A549 (cell line): ENCODE data around the gene XPNPEP2. TPM values are rescaled to one million over a fixed set of nuclear protein-coding genes. Genes with fewer than 3 reads are reported as not detected.

Experiments
- ATAC-seq, 2 experiments: fragments of 200-7000 bp in 1 of 2; fragments of >200 bp in 1 of 2; cut with Nextera tagmentation in 1 of 2; cut with Tn5 transposase in 1 of 2; 3 replicates each; pipeline versions ENCODE4 v1.8.0 to v1.9.1; 2018 to 2020; ENCODE audit warnings: mild to moderate bottlenecking in 1 of 2, moderate library complexity in 1 of 2
- CTCF ChIA-PET: fragments of 300-600 bp; sonication (Branson Sonifier 250); formaldehyde crosslinking; extraction: SDS; loops from one replicate; lab custom pipeline; 2021; ENCODE audit warnings: antibody characterized with exemption, inconsistent platforms; lab: Yijun Ruan, JAX
- POLR2A ChIA-PET: fragments of 350-600 bp; formaldehyde crosslinking; extraction: SDS; loops from one replicate; lab custom pipeline; 2021; ENCODE audit warnings: antibody characterized with exemption, inconsistent platforms; lab: Yijun Ruan, JAX
- DNase-seq, 2 experiments: peaks; one replicate each; pipeline versions ENCODE4 v3.0.0 to v3.0.0-alpha.2; 2011 to 2016; ENCODE audit warnings: low read depth in 1 of 2, low spot score in 1 of 2
- FAIRE-seq: peaks from 2 replicates; lab custom pipeline; 2011; peaks lifted over from hg19 to GRCh38; lab: Jason Lieb, UNC
- H3K27ac ChIP-seq, 2 experiments: fragments of >200 bp; sonication (Bioruptor Twin); formaldehyde crosslinking; 3 replicates each; pipeline ENCODE4 v1.5.1; 2016 to 2017
- H3K4me1 ChIP-seq: fragments of >200 bp; sonication (Bioruptor Twin); formaldehyde crosslinking; 3 replicates; pipeline ENCODE4 v1.6.1; 2016
- H3K4me2 ChIP-seq: fragments of >200 bp; sonication (Bioruptor Twin); formaldehyde crosslinking; 3 replicates; pipeline ENCODE4 v1.6.1; 2016
- H3K4me3 ChIP-seq: fragments of >200 bp; sonication (Bioruptor Twin); formaldehyde crosslinking; 3 replicates; pipeline ENCODE4 v1.5.1; 2016
- H3K9me3 ChIP-seq: fragments of >200 bp; sonication (Bioruptor Twin); formaldehyde crosslinking; 3 replicates; pipeline ENCODE4 v1.6.1; 2016
- ATOH8 ChIP-seq: fragments of 250-450 bp; sonication (Bioruptor Pico); IDR thresholded peaks from 2 replicates; pipeline ENCODE4 v1.5.0; 2020; ENCODE audit warnings: low read depth, mild to moderate bottlenecking, moderate library complexity
- BHLHE40 ChIP-seq: IDR thresholded peaks from 2 replicates; pipeline ENCODE4 v1.6.1; 2012; ENCODE audit warnings: low read depth, low read length, inconsistent platforms
- CEBPB ChIP-seq, 2 experiments: fragments of >200 bp in 1 of 2; sonication (Bioruptor Twin) in 1 of 2; formaldehyde crosslinking in 1 of 2; IDR thresholded peaks; 2 replicates each; pipeline ENCODE4 v1.6.1; 2012 to 2016
- CHD2 ChIP-seq: fragments of 150-350 bp; IDR thresholded peaks from 2 replicates; pipeline ENCODE4 v1.6.1; 2014; ENCODE audit warnings: low read length; ENCODE audit not compliant: partially characterized antibody
- CTCF ChIP-seq: fragments of >200 bp; sonication (Bioruptor Twin); formaldehyde crosslinking; IDR thresholded peaks from 3 replicates; pipeline ENCODE4 v1.5.1; 2016
- E2F6 ChIP-seq: IDR thresholded peaks from 2 replicates; pipeline ENCODE4 v1.6.1; 2012; ENCODE audit warnings: low read depth, borderline replicate concordance
- EHF ChIP-seq: fragments of 250-450 bp; sonication (Bioruptor Pico); IDR thresholded peaks from 2 replicates; pipeline ENCODE4 v1.5.0; 2020; ENCODE audit warnings: mild to moderate bottlenecking
- ESRRA ChIP-seq: fragments of 150-350 bp; IDR thresholded peaks from 2 replicates; pipeline ENCODE4 v1.6.1; 2014; ENCODE audit warnings: mild to moderate bottlenecking, low read length, borderline replicate concordance
- FOSB ChIP-seq: fragments of 250-450 bp; sonication (Bioruptor Pico); IDR thresholded peaks from 2 replicates; pipeline ENCODE4 v1.5.0; 2020; ENCODE audit warnings: mild to moderate bottlenecking, moderate library complexity
- FOXS1 ChIP-seq: fragments of 250-450 bp; sonication (Bioruptor Pico); IDR thresholded peaks from 2 replicates; pipeline ENCODE4 v1.5.0; 2020; ENCODE audit warnings: mild to moderate bottlenecking, moderate library complexity
- HES2 ChIP-seq: fragments of >200 bp; sonication (Bioruptor Twin); formaldehyde crosslinking; IDR thresholded peaks from 2 replicates; pipeline ENCODE4 v1.6.1; 2016
- HEYL ChIP-seq: fragments of 250-450 bp; sonication (Bioruptor Pico); IDR thresholded peaks from 2 replicates; pipeline ENCODE4 v1.8.0; 2021; ENCODE audit warnings: mild to moderate bottlenecking, moderate library complexity
- JUNB ChIP-seq: fragments of >200 bp; sonication (Bioruptor Twin); formaldehyde crosslinking; IDR thresholded peaks from 2 replicates; pipeline ENCODE4 v1.6.1; 2016
- KDM1A ChIP-seq: fragments of 200-600 bp; sonication (generic); IDR thresholded peaks from 2 replicates; pipeline ENCODE4 v1.6.1; 2016; ENCODE audit warnings: low read depth, mild to moderate bottlenecking
- KDM5A ChIP-seq: fragments of 200-600 bp; sonication (generic); IDR thresholded peaks from 2 replicates; pipeline ENCODE4 v1.6.1; 2016; ENCODE audit warnings: antibody characterized with exemption, mild to moderate bottlenecking
- NPAS2 ChIP-seq: fragments of 250-450 bp; sonication (Bioruptor Pico); IDR thresholded peaks from 2 replicates; pipeline ENCODE4 v1.8.0; 2022; ENCODE audit warnings: mild to moderate bottlenecking, moderate library complexity, borderline replicate concordance
- NR3C1 ChIP-seq: fragments of >200 bp; sonication (Bioruptor Twin); formaldehyde crosslinking; IDR thresholded peaks from 3 replicates; pipeline ENCODE4 v1.6.1; 2017
- PHF8 ChIP-seq: fragments of 200-600 bp; sonication (generic); IDR thresholded peaks from 2 replicates; pipeline ENCODE4 v1.6.1; 2016; ENCODE audit warnings: low read depth, mild to moderate bottlenecking, antibody characterized with exemption, moderate library complexity, borderline replicate concordance
- RAD21 ChIP-seq, 2 experiments: fragments of >200 bp in 1 of 2; sonication (Bioruptor Twin) in 1 of 2; formaldehyde crosslinking in 1 of 2; IDR thresholded peaks in 1 of 2; conservative IDR thresholded peaks in 1 of 2; 2 replicates in 1 of 2; 3 replicates in 1 of 2; pipeline ENCODE4 v1.6.1; 2012 to 2018; ENCODE audit warnings: inconsistent platforms in 1 of 2
- RFX5 ChIP-seq: fragments of 450-650 bp; IDR thresholded peaks from 2 replicates; pipeline ENCODE4 v1.7.1; 2014; ENCODE audit warnings: antibody characterized with exemption, mild to moderate bottlenecking, moderate library complexity
- TFCP2L1 ChIP-seq: fragments of 250-450 bp; sonication (Bioruptor Pico); IDR thresholded peaks from 2 replicates; pipeline ENCODE4 v1.5.0; 2021; ENCODE audit warnings: mild to moderate bottlenecking
- TP53 ChIP-seq: fragments of 250-450 bp; sonication (Bioruptor Pico); IDR thresholded peaks from 2 replicates; pipeline ENCODE4 v1.5.0; 2021; ENCODE audit warnings: mild to moderate bottlenecking, moderate library complexity
- ZNF302 ChIP-seq: fragments of 250-450 bp; sonication (Bioruptor Pico); IDR thresholded peaks from 2 replicates; pipeline ENCODE4 v1.9.0; 2021; ENCODE audit warnings: inconsistent platforms, mild to moderate bottlenecking, moderate library complexity
- WGBS: methylation state at CpG from one replicate; pipeline ENCODE4 v1.1.6; 2017; ENCODE audit errors: missing lambda C conversion rate; 5-methylcytosine and 5-hydroxymethylcytosine counted together
- polyA plus RNA-seq, 4 experiments: library from polyadenylated mRNA; depleted of rRNA in 3 of 4; stranded (reverse); fragments of >200 nt; fragmentation: RNase III in 1 of 4; extraction: RNeasy Plus Mini Kit Qiagen cat#74134 plus additional on column Dnase treatment in 1 of 4; gene quantifications; 2 replicates in 3 of 4; 3 replicates in 1 of 4; pipeline ENCODE4 v1.2.3, GENCODE V29; 2011 to 2017

Gene XPNPEP2
- polyA plus RNA-seq, 2 of the 4 experiments (the other 2 are of a cell fraction) = not detected

GRCh38 chrX:129768586-129769466 is 30.0 kb downstream of the XPNPEP2 start:
- 63% methylated on average over 6 of the region's 8 CpGs for WGBS
- POLR2A ChIA-PET = no interaction called here

GRCh38 chrX:129769467-129770154 is 30.8 kb downstream of the XPNPEP2 start:
- no peak for FAIRE-seq
- CTCF ChIA-PET = interaction anchor here (1.5 kb wide), 1 partner anchor 132 kb away, joined by 4 read pairs; no protein-coding TSS in a partner anchor
- 76% methylated on average over 8 of the region's 9 CpGs for WGBS
- no peak; a peak in 1 of 6 replicates for ATAC-seq
- DNase-seq = no peak
- no peak overlapping the region for H3K27ac ChIP-seq
- no peaks in the 10 kb centered on the region for H3K4me1 ChIP-seq
- TF ChIP-seq CEBPB (IDR thresholded peaks at IDR 0.05) (no peak), ATOH8 (CRISPR knock-in tag) (no peak), TP53 (CRISPR knock-in tag) (no peak), HEYL (CRISPR knock-in tag) (no peak), CTCF (no peak), KDM1A (no peak), FOSB (no peak), NR3C1 (no peak), KDM5A (no peak), HES2 (no peak), PHF8 (no peak), NPAS2 (no peak), E2F6 (no peak), ZNF302 (CRISPR knock-in tag) (no peak), TFCP2L1 (CRISPR knock-in tag) (no peak), CHD2 (no peak), ESRRA (no peak), BHLHE40 (no peak), EHF (CRISPR knock-in tag) (no peak)
- POLR2A ChIA-PET = no interaction called here
- H3K9me3 ChIP-seq = no peaks in the 10 kb centered on the region
- H3K4me2 ChIP-seq = no peak overlapping the region
- H3K4me3 ChIP-seq = no peak overlapping the region

More at GRCh38 chrX:129768586-129769466, 30.0 kb downstream of the XPNPEP2 start:
- DNase-seq (no peak), ATAC-seq (no peak), FAIRE-seq (peak; percentile 46)
- CTCF ChIA-PET = interaction anchor here (1.1 to 1.5 kb wide), 2 partner anchors 15 to 131 kb away, joined by 3 to 4 read pairs; no protein-coding TSS in a partner anchor
- H3K4me2 ChIP-seq = no peak overlapping the region
- H3K4me1 ChIP-seq = no peaks in the 10 kb centered on the region
- TF ChIP-seq JUNB (no peak), TFCP2L1 (CRISPR knock-in tag) (no peak), RAD21 (conservative IDR thresholded peaks at IDR 0.05 in 1 of 2, IDR thresholded peaks at IDR 0.05 in 1 of 2) (no peak), FOXS1 (CRISPR knock-in tag) (no peak), BHLHE40 (no peak), RFX5 (no peak)
- H3K9me3 ChIP-seq = no peaks in the 10 kb centered on the region
- H3K27ac ChIP-seq = no peak overlapping the region
- H3K4me3 ChIP-seq = no peak overlapping the region
